Breast epithelium (tissue), 3 donors: Measurements from ENCODE around the gene GRID2IP.

Experiments used
- CTCF ChIP-seq, 3 donors: fragments of 450-650 bp; IDR thresholded peaks; one replicate each; pipeline ENCODE4 v1.5.1; 2016 to 2017; ENCODE audit warnings: antibody characterized with exemption in 3 of 3, mild to moderate bottlenecking in 3 of 3, moderate library complexity in 3 of 3
- POLR2A ChIP-seq: fragments of 450-650 bp; IDR thresholded peaks from one replicate; pipeline ENCODE4 v1.6.1; 2016; ENCODE audit warnings: antibody characterized with exemption, mild to moderate bottlenecking, moderate library complexity
- POLR2AphosphoS5 ChIP-seq, 3 donors: sonication (generic); formaldehyde crosslinking; IDR thresholded peaks; one replicate each; pipeline ENCODE4 v1.6.1; 2017; ENCODE audit warnings: antibody characterized with exemption in 3 of 3

- TF ChIP-seq CTCF (IDR thresholded peaks at IDR 0.05): no peak
- no peak for TF ChIP-seq POLR2AphosphoS5 (IDR thresholded peaks at IDR 0.05)
- no peak for TF ChIP-seq POLR2A
Measured at GRCh38 chr7:6489612-6490011, 61.6 kb downstream of the GRID2IP start.
